NCI-H2107 (cell line): ENCODE data around the gene ARHGAP45.
"Not testable (repeated sequence)": the region's sequence is repeated elsewhere in the genome, so short reads cannot be mapped to it uniquely, and the experiment has no call there.

Experiments used
- DNase-seq: peaks from one replicate; lab custom pipeline; 2025; lab: John Stamatoyannopoulos, UW

ARHGAP45 gene

DNA sequence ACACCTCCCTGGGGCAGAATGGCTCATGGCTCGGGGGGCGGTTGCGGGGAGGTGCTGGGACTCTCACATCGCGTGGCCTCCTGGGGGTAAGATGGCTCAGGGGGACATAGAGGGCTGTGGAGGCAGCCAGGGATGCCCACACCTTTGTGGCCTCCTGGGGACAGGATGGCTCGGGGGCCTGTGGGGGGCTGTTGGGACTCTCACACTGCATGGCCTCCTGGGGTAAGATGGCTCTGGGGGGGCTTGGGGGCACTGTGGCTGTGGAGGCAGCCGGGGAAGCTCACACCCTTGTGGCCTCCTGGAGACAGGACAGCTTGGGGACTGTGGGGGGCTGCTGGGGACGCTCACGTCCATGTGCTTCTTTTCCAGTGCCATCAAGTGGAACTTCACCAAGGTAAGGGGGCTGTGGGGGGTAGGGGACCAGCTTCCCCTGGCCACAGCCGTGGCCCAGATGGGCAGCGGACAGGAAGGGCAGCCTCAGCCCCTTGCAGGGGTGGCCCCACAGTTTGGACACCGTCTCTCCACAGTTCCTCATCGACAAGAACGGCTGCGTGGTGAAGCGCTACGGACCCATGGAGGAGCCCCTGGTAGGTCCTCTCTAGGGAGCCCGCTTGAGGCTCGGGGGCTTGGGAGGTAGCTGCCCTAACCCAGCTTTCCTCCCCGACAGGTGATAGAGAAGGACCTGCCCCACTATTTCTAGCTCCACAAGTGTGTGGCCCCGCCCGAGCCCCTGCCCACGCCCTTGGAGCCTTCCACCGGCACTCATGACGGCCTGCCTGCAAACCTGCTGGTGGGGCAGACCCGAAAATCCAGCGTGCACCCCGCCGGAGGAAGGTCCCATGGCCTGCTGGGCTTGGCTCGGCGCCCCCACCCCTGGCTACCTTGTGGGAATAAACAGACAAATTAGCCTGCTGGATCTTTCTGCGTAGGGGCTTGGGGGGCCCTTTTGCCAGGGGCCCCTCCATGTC, 39.2 kb downstream of the ARHGAP45 start:
- no peak for DNase-seq

DNA sequence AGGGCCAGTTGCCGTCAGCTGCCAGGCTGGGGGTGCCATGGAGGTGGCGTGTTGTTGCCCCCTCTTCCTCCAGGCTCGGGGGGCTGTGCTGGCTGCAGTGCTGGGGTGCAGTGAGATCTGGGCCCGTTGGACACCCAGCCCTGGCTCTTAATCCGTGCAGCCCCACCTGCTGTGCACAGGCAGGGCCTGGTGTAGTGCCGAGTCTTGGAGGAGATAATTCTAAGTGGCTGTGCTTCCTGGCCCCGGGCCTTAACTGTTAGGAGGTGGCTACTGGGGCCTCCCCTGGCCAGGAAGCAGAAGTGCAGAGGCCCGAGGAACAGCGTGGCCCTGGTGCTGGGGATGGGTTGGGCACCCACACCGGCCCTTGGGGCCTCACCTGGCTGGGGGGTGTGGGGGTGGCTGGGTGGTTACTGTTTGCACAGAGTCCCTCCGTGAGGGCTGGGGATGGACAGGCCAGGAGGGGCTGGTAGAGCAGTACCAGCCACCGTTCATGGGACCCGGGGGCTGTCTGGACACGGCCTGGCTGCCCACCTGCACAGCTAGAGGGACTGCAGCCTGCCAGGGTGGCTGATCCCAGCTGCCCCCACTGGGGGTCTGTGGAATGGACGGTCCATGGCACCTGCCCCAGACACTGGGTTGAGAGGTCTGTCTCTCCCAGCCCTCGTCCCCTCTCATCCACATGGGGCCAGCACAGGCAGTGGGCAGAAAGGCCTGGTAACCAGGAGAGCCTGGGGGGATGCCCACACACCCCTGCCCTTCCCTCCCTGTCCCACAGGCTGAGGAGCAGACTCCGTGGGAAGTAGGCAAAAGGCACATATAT, 40.1 kb downstream of the ARHGAP45 start:
- DNase-seq: no peak

DNA sequence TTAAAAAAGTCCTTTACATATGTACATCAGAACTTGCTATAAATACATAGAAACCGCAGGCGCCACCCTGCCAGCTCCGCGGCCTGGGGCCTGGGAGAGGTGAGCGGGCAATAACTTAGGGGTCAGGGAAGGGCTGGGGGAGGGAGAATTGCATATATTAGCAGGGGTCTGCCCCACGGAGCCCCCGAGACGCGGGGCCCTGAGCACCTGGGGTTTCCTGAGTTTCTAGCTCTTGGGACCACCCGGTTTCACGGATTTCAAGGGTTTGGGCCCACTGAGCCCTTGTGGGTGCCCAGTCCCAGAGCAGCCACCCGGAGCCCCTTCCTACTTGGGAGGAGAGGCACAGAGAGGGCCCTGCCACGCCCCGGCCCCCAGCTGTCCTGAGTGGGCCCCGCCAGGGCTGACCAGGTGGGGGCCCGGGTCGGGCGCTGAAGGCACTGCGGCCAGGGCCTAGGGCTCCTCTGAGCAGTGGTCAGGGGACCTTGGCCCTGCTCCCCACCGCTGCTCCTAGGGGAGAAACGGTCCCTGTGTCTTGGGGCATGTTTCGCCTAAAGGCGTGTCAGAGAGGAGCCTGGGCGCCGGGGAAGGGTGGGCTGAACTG, 40.8 kb downstream of the ARHGAP45 start:
- no peak for DNase-seq

DNA sequence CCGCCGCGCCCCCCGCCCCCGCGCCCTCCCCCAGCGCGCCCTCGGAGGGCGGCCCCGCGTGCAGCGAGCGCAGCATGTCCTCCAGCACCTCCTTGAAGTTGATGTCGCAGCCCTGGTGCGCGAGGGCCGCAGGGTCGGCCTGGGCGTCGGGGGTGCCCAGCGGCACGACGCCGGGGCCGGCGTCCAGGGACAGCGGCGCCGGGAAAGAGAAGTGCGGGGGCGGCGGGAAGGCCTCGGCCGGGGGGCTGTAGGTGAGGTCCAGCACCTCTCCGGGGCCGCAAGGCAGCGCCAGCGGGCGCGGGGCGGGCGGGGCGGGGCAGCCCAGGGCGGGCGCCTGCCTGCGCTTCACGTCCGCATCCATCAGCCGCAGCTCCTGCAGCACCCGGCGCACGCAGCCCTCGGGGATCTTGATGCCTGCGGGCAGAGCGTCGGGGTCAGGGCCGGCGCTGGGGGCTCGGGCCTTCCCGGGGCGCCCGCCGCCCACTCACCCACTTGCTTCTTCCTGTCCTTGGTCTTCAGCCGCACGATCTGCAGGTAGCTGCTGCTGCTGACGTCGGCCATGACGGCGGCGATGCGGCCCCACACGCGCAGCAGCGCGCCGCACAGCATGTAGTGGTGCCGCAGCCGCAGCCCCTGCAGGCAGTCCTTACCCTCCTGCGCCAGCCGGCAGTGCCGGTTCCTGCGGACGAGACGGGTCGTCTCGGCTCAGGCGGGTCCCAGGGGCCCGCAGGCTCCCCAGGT, 41.5 kb downstream of the ARHGAP45 start:
- DNase-seq: no peak

DNA sequence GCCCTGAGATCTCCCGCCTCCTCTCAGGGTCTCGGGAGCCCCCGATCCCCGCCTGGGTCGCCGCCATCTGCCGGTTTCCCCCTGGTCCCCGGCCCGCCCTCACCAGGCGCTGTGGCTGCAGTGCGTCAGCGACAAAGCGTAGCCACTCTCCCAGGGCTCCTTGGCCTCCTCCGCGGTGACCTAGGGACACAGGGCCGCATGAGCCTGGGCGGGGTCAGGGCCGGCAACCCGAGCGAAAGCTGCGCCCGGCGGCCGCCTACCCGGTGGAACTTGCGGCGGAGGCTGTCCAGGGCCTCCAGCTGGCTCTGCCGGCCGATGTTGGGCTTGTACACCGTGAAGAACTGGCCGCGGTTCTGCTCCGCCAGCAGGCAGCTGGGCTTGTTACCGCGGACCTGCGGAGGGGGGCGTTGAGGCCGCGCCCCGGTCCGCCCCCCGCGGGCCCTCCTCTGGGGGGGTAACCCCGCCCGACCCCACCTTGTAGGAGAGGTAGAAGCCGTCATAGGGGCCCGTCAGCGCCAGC, 42.1 kb downstream of the ARHGAP45 start:
- no peak for DNase-seq

DNA sequence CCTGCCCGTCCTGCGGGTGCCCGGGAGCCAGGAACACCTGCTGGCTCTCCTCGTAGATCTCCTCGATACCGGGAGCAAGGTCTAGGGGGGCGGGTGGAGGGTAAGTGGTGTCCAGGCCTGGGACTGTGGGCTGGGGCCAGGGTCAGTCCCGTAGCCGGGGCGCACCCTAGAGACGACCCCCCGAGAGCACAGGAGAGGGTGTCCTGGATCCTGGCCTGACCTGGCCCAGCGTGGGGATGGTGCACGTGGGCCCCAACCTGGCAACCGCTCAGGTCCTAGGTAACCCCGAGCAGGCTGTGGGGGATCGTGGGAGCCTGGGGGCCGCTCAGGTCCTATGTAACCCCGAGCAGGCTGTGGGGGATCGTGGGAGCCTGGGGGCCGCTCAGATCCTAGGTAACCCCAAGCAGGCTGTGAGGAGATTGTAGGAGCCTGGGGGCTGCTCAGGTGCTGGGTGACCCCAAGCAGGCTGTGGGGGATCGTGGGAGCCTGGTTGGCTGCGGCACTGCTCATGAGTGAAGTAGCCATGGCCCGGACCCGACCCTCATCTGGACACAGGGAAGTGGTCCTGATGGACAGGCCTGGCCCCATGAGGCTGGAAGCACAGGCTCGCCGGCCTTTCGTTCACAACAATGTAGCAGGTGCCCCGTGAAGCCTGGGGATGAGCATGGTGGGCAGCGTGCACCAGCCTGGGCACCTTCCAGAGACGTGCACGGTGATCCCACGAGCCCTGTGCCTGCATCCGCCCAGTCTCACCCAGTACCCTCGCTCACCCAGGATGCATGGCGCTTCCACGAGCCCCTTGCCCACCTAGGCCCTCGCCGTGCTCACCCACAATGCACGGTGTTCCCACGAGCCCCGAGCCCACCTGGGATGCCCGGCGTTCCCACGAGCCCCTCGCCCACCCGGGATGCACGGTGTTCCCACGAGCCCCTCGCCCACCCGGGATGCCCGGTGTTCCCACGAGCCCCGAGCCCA, 43.0 kb downstream of the ARHGAP45 start:
- no peak for DNase-seq

DNA sequence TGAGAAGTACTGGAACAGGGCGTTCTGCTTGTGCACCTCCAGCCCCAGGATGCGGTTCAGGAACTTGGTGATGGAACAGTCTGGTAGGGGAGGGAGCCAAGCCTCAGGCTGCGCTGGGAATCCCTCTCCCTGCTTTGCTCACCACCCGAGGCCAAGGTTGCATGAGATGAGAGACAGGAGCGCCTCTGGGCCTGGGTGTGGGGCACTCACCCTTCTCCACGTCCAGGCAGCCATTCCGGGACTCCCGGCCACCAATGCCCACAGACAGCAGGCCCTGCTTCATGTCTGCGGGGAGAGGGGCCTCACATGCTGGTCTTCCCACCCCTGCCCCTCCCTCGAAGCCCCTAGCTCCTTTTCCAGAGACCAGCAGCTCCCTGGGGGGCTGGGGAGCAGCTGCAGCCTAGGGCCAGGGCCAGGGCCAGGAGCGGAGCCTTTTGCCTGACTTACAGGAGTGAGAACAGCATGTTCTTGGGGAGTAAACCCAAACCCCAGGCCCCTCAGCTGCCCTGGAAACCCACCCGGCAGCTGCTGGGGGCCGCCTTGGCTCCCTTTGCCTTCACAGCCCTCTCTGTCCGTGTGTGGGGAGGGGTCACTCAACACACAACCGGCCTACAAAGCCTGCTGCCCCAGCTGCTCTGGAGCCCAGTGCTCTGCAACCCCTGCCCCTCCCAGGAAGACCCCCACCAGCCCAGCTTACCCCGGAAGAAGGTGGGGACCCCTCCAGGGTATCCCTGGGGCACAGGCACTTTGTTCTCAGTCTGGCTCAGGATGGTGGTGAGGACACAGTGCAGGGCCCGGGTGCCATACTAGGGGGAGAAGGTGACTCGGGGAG, 44.1 kb downstream of the ARHGAP45 start:
- DNase-seq: no peak

DNA sequence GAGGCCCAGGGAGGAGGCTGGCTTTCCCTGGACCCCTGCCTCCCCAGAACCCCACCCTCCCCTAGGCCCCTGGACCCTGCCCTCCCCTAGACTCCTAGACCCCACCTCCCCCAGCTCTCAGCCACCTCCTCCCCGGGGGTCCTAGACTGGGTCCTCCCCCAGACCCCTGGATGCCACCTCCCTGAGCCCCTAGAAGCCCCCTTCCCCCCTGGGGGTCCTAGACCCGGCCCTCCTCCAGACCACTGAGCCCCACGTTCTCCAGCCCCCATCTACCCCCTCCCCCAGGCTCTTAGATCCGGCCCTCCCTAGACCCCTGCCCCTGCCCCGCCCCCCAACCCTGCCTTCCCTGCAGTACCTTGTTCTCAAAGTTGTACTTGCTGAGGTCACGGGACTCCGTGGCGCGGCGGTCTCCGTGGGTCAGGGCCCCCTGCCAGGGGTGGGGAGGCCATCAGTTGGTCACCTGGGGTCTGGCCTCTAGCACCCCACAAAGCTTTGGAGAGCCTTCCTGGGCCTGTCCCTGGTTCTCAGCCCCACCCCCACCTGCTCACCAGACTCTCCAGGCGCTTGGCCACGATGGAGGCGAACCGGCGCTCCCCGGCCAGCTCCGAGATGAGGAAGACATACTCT, 44.8 kb downstream of the ARHGAP45 start:
- no peak for DNase-seq

DNA sequence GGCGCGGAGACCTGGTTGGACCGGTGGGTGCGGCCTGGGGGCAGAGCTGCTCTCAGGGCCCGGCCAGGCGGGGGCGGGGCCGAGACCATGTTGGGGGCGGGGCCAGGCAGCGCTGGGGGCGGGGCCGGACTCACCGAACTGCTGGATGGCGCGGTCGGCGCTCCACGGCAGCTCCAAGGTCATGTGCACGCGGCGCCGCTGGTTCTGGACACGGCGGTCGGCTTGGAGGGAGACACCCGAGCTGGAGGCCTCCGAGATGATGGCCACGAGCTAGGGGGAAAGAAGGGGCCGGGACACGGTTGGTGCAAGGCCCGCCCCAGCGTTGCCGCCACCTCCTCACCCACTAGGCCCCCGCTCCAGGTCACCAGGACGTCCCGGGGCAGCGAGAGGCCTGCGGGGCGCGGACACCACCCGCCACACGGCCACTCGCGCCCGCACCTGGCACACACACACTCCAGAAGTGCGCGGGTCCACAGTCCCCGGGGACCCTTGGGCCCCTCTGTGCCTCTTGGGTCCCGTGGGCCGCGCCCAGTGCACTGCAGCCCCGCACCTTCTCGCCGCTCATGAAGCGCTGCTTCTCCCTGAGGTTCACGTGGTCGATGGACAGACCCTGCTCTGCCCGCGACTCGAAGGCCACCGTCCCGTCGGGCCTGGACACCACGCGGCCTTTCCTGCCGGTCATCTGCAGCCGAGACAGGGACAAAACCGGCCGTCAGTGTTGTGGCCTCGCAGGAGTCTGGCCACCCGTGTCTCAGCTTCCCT, 45.5 kb downstream of the ARHGAP45 start:
- DNase-seq: no peak

DNA sequence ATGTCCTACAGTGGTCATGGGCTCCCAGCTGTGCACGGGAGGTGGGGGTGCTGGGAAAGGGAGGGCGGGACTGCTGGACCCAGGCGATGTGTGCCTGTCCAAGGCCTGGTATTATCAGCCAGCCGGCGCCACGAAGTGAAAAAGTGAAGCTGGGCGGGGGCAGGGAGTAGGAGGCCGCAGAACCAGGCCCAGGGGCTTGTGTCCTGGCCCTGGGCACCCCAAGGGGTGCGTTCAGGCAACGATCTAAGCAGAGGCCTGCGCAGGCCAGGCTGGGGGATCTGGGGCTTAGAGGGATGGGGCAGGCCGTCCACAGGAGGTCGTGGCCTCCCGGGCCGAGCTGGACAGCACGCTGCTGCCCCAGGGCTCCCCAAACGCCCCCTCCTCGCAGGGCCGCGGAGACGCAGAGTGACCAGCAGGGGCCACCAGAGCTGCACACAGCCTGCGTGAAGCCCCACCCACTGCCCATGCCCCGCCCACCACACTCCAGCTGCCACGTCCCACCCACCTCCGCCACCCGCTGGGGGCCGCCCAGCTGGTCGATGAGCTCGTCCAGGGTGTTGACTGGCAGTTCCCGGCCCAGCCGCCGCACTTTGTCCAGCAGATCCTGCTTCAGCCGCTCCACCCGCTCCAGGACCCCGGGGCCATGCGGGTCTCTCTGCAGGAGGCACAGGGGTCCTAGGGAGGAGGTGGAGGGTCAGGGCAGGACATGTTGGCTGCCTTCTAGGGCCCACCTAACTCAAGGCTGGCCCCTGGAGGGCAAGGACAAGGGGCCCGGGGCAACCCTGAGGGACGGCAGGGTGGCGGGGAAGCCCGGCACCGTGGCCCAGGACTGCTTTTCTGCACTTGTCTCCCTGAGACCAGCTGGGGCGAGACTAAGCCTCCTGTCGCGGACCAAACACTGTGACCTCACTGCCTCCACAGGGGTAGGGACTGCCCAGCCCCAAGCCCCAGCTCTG, 46.3 kb downstream of the ARHGAP45 start:
- DNase-seq: peak; percentile 90

DNA sequence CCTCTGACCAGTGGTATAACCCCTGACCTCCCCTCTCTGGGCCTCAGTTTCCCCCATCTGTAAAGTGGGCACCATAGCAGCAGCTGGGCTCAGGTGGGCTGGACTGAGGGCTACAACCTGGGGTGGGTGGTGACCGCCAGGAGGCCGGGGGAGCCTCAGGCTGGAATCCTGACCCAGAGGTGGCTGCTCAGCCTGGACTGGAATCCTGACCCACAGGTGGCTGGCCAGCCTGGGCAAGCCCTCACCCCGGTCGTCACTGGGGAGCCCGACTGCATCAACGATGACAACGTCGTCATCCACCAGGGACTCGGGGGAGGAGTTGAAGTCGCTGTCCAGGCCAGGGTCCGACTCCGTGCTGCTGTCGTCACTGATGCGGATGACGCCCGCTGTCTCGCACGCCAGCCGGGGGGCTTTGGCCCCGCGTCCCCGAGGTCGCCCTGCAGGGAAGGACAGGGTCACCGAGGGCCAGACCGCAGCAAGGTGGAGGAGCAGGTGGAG, 47.1 kb downstream of the ARHGAP45 start:
- no peak for DNase-seq

DNA sequence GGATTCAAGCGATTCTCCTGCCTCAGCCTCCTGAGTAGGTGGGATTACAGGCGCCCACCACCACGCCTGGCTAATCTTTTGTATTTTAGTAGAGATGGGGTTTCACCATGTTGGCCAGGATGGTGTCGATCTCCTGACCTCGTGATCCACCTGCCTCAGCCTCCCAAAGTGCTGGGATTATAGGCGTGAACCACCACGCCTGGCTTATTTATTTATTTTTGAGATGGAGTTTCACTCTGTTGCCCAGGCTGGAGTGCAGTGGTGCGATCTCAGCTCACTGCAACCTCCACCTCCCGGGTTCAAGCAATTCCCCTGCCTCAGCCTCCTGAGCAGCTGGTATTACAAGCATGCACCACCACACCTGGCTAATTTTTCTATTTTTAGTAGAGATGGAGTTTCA, 47.8 kb downstream of the ARHGAP45 start:
- not testable (repeated sequence) for DNase-seq

DNA sequence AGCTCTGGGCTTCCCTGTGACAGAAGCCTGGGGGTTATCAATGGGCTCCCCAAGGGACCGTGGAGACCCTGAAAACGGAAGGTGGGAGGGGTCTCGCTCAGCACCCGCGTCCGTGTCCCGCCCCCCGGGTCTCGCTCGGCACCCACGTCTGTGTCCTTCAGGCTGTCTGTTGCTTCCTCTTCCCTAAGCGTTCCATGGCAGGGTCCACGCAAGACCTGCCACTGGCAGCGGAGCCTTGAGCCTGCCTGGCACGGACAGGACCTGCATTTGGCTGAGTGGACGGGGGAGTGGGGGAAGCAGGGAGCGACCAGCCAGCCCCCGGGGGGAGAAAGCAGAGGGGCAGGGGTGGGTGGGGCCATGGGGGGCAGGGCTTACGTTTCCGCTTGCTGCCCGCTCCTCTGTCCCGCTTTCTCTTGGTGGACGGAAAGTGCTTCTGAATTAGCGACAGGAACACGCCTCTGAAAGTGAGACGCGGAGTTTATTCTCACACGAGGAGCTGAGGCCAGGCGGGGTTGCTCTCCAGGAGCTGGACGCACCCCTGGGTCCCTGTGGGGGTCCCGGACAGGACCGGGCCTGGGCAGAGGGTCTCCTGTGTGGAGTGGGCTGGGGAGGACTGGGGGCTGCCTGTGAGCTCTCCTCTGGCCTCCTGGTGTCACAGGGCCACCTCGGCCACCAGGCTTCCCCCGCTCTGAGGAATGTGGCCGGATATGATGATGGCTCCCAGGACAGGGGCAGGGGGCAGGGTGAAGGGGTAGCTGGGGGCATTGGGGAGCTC, 48.9 kb downstream of the ARHGAP45 start:
- DNase-seq: no peak

DNA sequence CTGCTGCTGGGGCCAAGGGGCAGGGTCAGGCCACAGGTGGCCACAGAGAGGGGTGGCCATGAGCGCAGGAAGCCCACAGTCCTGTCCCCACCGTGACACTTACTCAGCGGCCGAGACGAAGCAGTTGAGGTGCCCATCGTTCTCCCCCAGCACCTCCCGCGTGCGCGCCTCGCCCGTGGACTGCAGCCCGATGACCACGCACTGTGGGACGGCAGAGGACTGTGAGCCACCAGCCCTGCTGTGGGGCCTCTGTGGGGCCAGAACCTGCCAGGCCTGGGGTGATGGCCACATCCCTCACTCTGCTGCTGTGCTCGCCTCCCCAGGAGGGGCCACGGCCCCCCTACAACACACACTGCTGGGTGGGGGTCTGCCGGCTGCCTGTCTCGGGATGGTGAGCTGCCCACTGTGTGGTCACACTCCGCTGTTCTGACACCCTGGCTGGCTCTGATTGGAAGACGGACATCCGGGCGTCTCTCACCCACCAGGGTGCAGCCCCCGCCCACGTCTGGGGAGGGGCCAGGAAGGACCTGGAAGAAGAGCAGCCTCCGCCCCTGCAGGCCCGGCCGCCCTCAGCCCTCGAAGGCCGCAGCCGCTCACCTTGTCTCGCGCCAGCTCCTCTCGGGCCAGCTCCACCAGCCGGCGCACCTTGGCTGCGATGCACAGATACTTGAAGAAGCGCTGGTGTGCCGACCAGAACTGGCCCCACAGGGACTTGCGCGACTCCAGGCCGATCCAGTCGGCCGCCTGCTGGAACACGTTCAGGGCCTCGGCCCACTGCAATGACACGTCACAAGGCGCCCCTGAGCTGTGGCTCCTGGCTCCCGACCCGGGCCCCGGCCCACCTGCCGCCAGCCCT, 50.0 kb downstream of the ARHGAP45 start:
- no peak for DNase-seq

DNA sequence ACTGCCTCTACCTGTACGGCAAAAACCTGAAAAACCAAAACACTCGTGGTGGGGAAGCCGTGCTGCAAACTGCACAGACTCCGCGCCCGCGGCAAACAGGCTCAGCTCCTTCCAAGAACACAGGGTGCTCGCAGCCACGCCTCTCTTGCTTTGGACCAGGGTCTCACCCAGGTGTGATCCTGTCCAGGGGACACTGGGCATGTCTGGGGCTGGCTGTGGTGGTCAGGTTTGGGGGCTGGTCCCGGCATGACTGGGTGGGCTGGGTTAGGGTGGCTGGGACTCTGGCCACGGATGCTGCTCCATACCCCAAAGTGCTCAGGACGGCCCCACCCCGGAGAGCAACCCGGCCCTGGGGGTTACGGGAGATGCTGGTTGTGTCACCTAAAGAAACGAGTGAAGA, 50.7 kb downstream of the ARHGAP45 start:
- no peak for DNase-seq
